NCI-H146 (cell line): Measurements from ENCODE around the gene USP20.

Experiments
- DNase-seq: peaks from one replicate; lab custom pipeline; 2025; lab: John Stamatoyannopoulos, UW

USP20 gene

GRCh38 chr9:129823935-129824601 lies 11.2 kb upstream of the USP20 start, which contains the start of gene TOR1A:
TOR1A (minus strand) TSS chr9:129824136; CDS start chr9:129824085, 51 bp downstream.
- DNase-seq = peak; percentile 88

- DNase-seq = no peak
Measured at GRCh38 chr9:129826344-129826743, 8.9 kb upstream of the USP20 start.

GRCh38 chr9:129826759-129827158 lies 8.5 kb upstream of the USP20 start:
- DNase-seq = no peak

GRCh38 chr9:129828051-129828450 lies 7.2 kb upstream of the USP20 start:
- no peak for DNase-seq

GRCh38 chr9:129828969-129829368 lies 6.3 kb upstream of the USP20 start:
- DNase-seq = no peak

GRCh38 chr9:129832982-129833381 lies 2.3 kb upstream of the USP20 start:
- no peak for DNase-seq

- DNase-seq = peak; percentile 21
Measured at GRCh38 chr9:129834489-129835127, 650 bp upstream of the USP20 start.

GRCh38 chr9:129835860-129836223 lies 584 bp downstream of the USP20 start:
- DNase-seq = peak; percentile 44

- no peak for DNase-seq
Measured at GRCh38 chr9:129836311-129837007, 1.2 kb downstream of the USP20 start.

- DNase-seq = no peak
Measured at GRCh38 chr9:129838707-129839259, 3.5 kb downstream of the USP20 start.

- no peak for DNase-seq
Measured at GRCh38 chr9:129839324-129840023, 4.2 kb downstream of the USP20 start.

GRCh38 chr9:129840034-129840433 lies 4.8 kb downstream of the USP20 start:
- DNase-seq = peak; percentile 95

- no peak for DNase-seq
Measured at GRCh38 chr9:129841071-129841470, 5.8 kb downstream of the USP20 start.

- DNase-seq = no peak
Measured at GRCh38 chr9:129845373-129845772, 10.1 kb downstream of the USP20 start.

- no peak for DNase-seq
Measured at GRCh38 chr9:129848712-129849441, 13.6 kb downstream of the USP20 start.

GRCh38 chr9:129849901-129850300 lies 14.6 kb downstream of the USP20 start:
- no peak for DNase-seq

- no peak for DNase-seq
Measured at GRCh38 chr9:129850821-129851550, 15.7 kb downstream of the USP20 start.

- no peak for DNase-seq
Measured at GRCh38 chr9:129851821-129852220, 16.6 kb downstream of the USP20 start.

- no peak for DNase-seq
Measured at GRCh38 chr9:129852579-129852978, 17.3 kb downstream of the USP20 start.

- DNase-seq = no peak
Measured at GRCh38 chr9:129853614-129854013, 18.4 kb downstream of the USP20 start.

- no peak for DNase-seq
Measured at GRCh38 chr9:129854588-129855110, 19.4 kb downstream of the USP20 start.
